Smooth muscle cell (in vitro differentiated cells): ENCODE data around the gene THRA. TPM values are rescaled to one million over a fixed set of nuclear protein-coding genes. Genes with fewer than 3 reads are reported as not detected.

ENCODE experiments used
- DNase-seq: peaks from one replicate; lab custom pipeline; 2025; ENCODE audit not compliant: unreplicated experiment; lab: John Stamatoyannopoulos, UW
- H2AFZ ChIP-seq: fragments of 200-600 bp; sonication (generic); 2 replicates; pipeline ENCODE4 v1.6.0; 2016; ENCODE audit warnings: antibody characterized with exemption, low read depth, mild to moderate bottlenecking
- H3F3A ChIP-seq: fragments of 200-600 bp; sonication (generic); 2 replicates; pipeline ENCODE4 v1.6.0; 2017; ENCODE audit warnings: antibody characterized with exemption, low read depth
- H3K27ac ChIP-seq: fragments of 200-600 bp; sonication (generic); 2 replicates; pipeline ENCODE4 v1.5.1; 2016; ENCODE audit warnings: low read depth, mild to moderate bottlenecking
- H3K27me3 ChIP-seq: fragments of 200-600 bp; sonication (generic); 2 replicates; pipeline ENCODE4 v1.6.1; 2016; ENCODE audit warnings: low read depth, mild to moderate bottlenecking
- H3K36me3 ChIP-seq: fragments of 200-600 bp; sonication (generic); 2 replicates; pipeline ENCODE4 v1.5.1; 2016; ENCODE audit warnings: low read depth
- H3K4me1 ChIP-seq: fragments of 200-600 bp; sonication (generic); 2 replicates; pipeline ENCODE4 v1.5.1; 2016; ENCODE audit warnings: low read depth
- H3K4me2 ChIP-seq: fragments of 200-600 bp; sonication (generic); 2 replicates; pipeline ENCODE4 v1.6.0; 2016; ENCODE audit warnings: mild to moderate bottlenecking
- H3K4me3 ChIP-seq: fragments of 200-600 bp; sonication (generic); 2 replicates; pipeline ENCODE4 v1.5.1; 2016; ENCODE audit warnings: mild to moderate bottlenecking
- H3K79me2 ChIP-seq: fragments of 200-600 bp; sonication (generic); 2 replicates; pipeline ENCODE4 v1.6.0; 2016; ENCODE audit warnings: low read depth, mild to moderate bottlenecking
- H3K9ac ChIP-seq: fragments of 200-600 bp; sonication (generic); 2 replicates; pipeline ENCODE4 v1.6.0; 2016; ENCODE audit warnings: low read depth
- H3K9me3 ChIP-seq: fragments of 200-600 bp; sonication (generic); replicated peaks from 2 replicates; pipeline ENCODE4 v1.5.1; 2016; ENCODE audit warnings: low read depth
- H4K20me1 ChIP-seq: fragments of 200-600 bp; sonication (generic); 2 replicates; pipeline ENCODE4 v1.6.0; 2016; ENCODE audit warnings: low read depth
- WGBS: methylation state at CpG from one replicate; pipeline ENCODE4 v1.1.7; 2016; ENCODE audit warnings: low lambda C conversion rate; 5-methylcytosine and 5-hydroxymethylcytosine counted together
- polyA plus RNA-seq: library from polyadenylated mRNA; unstranded; fragments of >200 nt; fragmentation: Nextera tagmentation; extraction: Ambion mirVana; gene quantifications from 2 replicates; pipeline ENCODE4 v1.2.1, GENCODE V29; 2016
- total RNA-seq: library from RNA; depleted of rRNA; stranded (reverse); fragments of >200 nt; gene quantifications from 2 replicates; pipeline ENCODE4 v1.2.3, GENCODE V29; 2014
- TF ChIP-seq, protein P1 (sequence below): fragments of 200-600 bp; sonication (generic); IDR thresholded peaks from 2 replicates; pipeline ENCODE4 v1.5.1; 2017; ENCODE audit warnings: borderline replicate concordance, mild to moderate bottlenecking, antibody characterized with exemption; ENCODE audit not compliant: insufficient read depth, poor library complexity, severe bottlenecking

THRA gene
- total and polyA plus RNA-seq, 2 experiments from 2014 or later, result 15.6 to 21.2 TPM

- no peaks in the 10 kb centered on the region for H3K79me2 ChIP-seq
- H3K9ac ChIP-seq, result no peak overlapping the region
- no peak for DNase-seq
Observed at GRCh38 chr17:40035162-40035559, 27.6 kb upstream of the THRA start.

GRCh38 chr17:40038882-40039513 is 23.8 kb upstream of the THRA start:
- H4K20me1 ChIP-seq, result no peaks in the 10 kb centered on the region
- H3K4me2 ChIP-seq, result no peak overlapping the region
- H3F3A ChIP-seq, result no peaks in the 10 kb centered on the region
- no peaks in the 10 kb centered on the region for H3K27me3 ChIP-seq
- H3K9me3 ChIP-seq, result no peaks in the 10 kb centered on the region
- H3K9ac ChIP-seq, result no peak overlapping the region
- H3K27ac ChIP-seq, result no peak overlapping the region
- H3K36me3 ChIP-seq, result no peaks in the 10 kb centered on the region
- H3K4me3 ChIP-seq, result no peak overlapping the region
- H3K4me1 ChIP-seq, result no peaks in the 10 kb centered on the region
- TF ChIP-seq, protein P1, sequence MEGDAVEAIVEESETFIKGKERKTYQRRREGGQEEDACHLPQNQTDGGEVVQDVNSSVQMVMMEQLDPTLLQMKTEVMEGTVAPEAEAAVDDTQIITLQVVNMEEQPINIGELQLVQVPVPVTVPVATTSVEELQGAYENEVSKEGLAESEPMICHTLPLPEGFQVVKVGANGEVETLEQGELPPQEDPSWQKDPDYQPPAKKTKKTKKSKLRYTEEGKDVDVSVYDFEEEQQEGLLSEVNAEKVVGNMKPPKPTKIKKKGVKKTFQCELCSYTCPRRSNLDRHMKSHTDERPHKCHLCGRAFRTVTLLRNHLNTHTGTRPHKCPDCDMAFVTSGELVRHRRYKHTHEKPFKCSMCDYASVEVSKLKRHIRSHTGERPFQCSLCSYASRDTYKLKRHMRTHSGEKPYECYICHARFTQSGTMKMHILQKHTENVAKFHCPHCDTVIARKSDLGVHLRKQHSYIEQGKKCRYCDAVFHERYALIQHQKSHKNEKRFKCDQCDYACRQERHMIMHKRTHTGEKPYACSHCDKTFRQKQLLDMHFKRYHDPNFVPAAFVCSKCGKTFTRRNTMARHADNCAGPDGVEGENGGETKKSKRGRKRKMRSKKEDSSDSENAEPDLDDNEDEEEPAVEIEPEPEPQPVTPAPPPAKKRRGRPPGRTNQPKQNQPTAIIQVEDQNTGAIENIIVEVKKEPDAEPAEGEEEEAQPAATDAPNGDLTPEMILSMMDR, result peak; percentile 48
- peak; percentile 8 for DNase-seq
- WGBS, result 50% methylated on average over 11 of the region's 11 CpGs
- no peak overlapping the region for H2AFZ ChIP-seq
- H3K79me2 ChIP-seq, result no peaks in the 10 kb centered on the region

More at GRCh38 chr17:40035162-40035559, 27.6 kb upstream of the THRA start:
- Histone ChIP-seq H2AFZ (no peak overlapping the region), H3K36me3 (no peaks in the 10 kb centered on the region), H3K4me2 (no peak overlapping the region), H3K4me3 (no peak overlapping the region), H3K27ac (no peak overlapping the region), H3F3A (no peaks in the 10 kb centered on the region), H3K27me3 (no peaks in the 10 kb centered on the region), H3K9me3 (no peaks in the 10 kb centered on the region), H3K4me1 (no peaks in the 10 kb centered on the region), H4K20me1 (no peaks in the 10 kb centered on the region)
- TF ChIP-seq, protein P1, result peak; percentile 57
- WGBS, result 25% methylated on average over 12 of the region's 12 CpGs

DNA sequence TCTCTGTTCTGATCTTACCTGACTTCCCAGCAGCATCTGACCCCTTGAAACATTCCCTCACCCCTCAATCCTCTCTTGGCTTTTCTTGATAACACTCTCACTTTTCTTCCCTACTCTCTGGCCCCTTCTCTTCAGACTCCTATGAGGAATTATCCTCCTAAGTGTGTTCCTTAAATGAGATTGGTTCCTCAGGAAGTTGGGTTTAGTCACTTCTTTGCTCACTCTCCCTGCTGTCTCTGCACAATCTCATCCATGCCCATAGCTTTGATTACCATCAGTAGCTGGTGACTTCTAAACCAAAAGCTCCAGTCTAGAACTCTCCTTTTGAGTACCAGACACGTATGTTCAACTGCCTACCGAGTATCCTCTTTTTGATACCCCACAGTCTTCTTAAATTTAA is 21.6 kb upstream of the THRA start:
- 80% methylated on average over 2 of the region's 2 CpGs for WGBS
- TF ChIP-seq, protein P1, result no peak
- no peaks in the 10 kb centered on the region for H3K4me1 ChIP-seq

GRCh38 chr17:40056379-40057015 is 6.3 kb upstream of the THRA start:
- peaks cover 7% of the 10 kb centered on the region for H3K79me2 ChIP-seq
- no peak overlapping the region for H2AFZ ChIP-seq
- no peaks in the 10 kb centered on the region for H3K27me3 ChIP-seq
- H3K27ac ChIP-seq, result no peak overlapping the region
- TF ChIP-seq, protein P1, result no peak
- no peak overlapping the region for H3K9ac ChIP-seq
- 92% methylated on average over 6 of the region's 6 CpGs for WGBS
- no peaks in the 10 kb centered on the region for H3F3A ChIP-seq
- H3K4me2 ChIP-seq, result no peak overlapping the region
- H3K9me3 ChIP-seq, result no peaks in the 10 kb centered on the region
- no peaks in the 10 kb centered on the region for H4K20me1 ChIP-seq
- peaks cover 5% of the 10 kb centered on the region for H3K4me1 ChIP-seq
- no peak for DNase-seq
- no peak overlapping the region for H3K4me3 ChIP-seq
- no peaks in the 10 kb centered on the region for H3K36me3 ChIP-seq

More for the DNA sequence above, 21.6 kb upstream of the THRA start:
- no peaks in the 10 kb centered on the region for H3K9me3 ChIP-seq
- H3K27me3 ChIP-seq, result no peaks in the 10 kb centered on the region
- H3K4me2 ChIP-seq, result no peak overlapping the region
- H2AFZ ChIP-seq, result no peak overlapping the region
- no peaks in the 10 kb centered on the region for H3F3A ChIP-seq
- H3K36me3 ChIP-seq, result no peaks in the 10 kb centered on the region
- H3K27ac ChIP-seq, result no peak overlapping the region
- no peak overlapping the region for H3K9ac ChIP-seq
- H3K4me3 ChIP-seq, result no peak overlapping the region
- DNase-seq, result no peak
- no peaks in the 10 kb centered on the region for H3K79me2 ChIP-seq
- no peaks in the 10 kb centered on the region for H4K20me1 ChIP-seq
